T-helper 17 cell (primary cell): Measurements from ENCODE around the gene MNS1. TPM values are rescaled to one million over a fixed set of nuclear protein-coding genes. Genes with fewer than 3 reads are reported as not detected.

Experiments used
- ATAC-seq: fragments of 150-1000 bp; cut with Tn5 transposase; 2 replicates; pipeline ENCODE4 v1.10.0; 2021; ENCODE audit warnings: mild to moderate bottlenecking, moderate library complexity
- DNase-seq, 3 donors: peaks; one replicate each; pipeline versions ENCODE4 v3.0.0 to v3.0.0-alpha.2; 2020 to 2021
- H3K9me3 ChIP-seq: one replicate; pipeline ENCODE4 v1.7.0; 2013; ENCODE audit warnings: low read length, mild to moderate bottlenecking; ENCODE audit not compliant: control insufficient read depth, poor library complexity, severe bottlenecking
- H3K27ac Mint-ChIP-seq: one replicate; pipeline ENCODE4 v1.8.0; 2022; ENCODE audit warnings: mild to moderate bottlenecking, moderate library complexity, mixed read lengths
- H3K27me3 Mint-ChIP-seq: one replicate; pipeline ENCODE4 v1.8.0; 2022; ENCODE audit warnings: mixed read lengths
- H3K36me3 Mint-ChIP-seq: one replicate; pipeline ENCODE4 v1.8.0; 2022; ENCODE audit warnings: low read depth, mixed read lengths
- H3K4me1 Mint-ChIP-seq: one replicate; pipeline ENCODE4 v1.8.0; 2022; ENCODE audit warnings: mild to moderate bottlenecking, mixed read lengths
- H3K4me3 Mint-ChIP-seq: one replicate; pipeline ENCODE4 v1.8.0; 2022; ENCODE audit warnings: mild to moderate bottlenecking, moderate library complexity, mixed read lengths
- total RNA-seq, 4 donors: library from RNA in 2 of 4; stranded (reverse) in 2 of 4; gene quantifications; one replicate each; pipeline ENCODE4 v1.2.3 and lab custom pipeline; 2022 to 2026

Gene MNS1
- total RNA-seq, 2 donors from 2014 or later, result 0.52 TPM; not detected in 1

DNA sequence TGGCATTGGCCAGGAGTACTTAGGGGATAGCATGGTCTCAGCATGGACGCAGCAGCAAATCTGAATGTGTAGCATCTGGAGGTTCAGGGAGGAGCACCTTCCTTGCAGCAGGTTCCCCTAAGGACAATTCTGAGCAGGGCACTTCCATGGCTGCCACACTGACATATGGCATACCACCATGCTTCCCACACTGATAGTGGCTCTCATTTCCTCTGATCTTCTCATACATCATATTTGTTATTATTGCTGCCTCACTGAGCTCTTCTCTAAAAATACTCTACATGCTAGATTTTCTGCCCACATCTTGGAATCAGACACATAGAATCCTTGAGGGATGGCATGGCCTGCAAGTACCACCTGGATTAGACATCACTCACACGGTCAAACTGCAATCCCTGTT lies 7.3 kb upstream of the MNS1 start:
- no peak for DNase-seq
- no peaks in the 10 kb centered on the region for H3K9me3 ChIP-seq
- no peak overlapping the region for H3K27ac Mint-ChIP-seq
- no peaks in the 10 kb centered on the region for H3K36me3 Mint-ChIP-seq
- no peak for ATAC-seq
- no peaks in the 10 kb centered on the region for H3K27me3 Mint-ChIP-seq
- H3K4me3 Mint-ChIP-seq, result no peak overlapping the region
- H3K4me1 Mint-ChIP-seq, result peaks cover 13% of the 10 kb centered on the region

DNA sequence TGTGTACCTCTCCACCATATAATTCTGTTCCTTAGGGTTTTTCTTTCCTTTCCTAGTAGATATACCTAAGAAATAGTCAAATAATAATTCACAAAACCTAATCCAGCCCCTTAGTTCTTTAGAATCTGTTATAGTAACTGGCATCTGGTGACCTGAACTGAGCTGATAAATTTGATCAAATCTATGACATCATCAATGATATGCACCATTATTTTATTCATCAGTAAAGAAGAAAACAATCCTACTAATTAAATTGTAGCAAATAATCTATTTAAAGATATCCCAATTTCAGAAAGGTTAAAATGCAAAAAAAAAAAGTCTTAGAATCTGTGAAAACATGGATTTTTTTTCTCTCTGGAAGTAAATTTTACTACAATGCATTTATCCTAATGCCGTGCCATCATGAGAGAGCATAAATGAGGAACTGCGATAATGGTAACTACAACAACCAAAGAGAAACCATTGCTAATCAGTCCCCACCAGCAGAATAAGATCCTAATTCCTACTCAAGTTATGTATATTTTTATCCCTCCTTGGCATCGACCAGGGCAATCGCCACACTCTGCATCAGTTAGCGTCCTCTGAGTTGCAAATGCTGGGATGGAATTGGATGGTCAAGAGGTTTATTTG lies 6.6 kb upstream of the MNS1 start:
- H3K36me3 Mint-ChIP-seq, result no peaks in the 10 kb centered on the region

GRCh38 chr15:56469483-56469882 lies 4.5 kb upstream of the MNS1 start:
- H3K9me3 ChIP-seq, result no peaks in the 10 kb centered on the region
- Mint-ChIP-seq H3K27me3 (peaks cover 13% of the 10 kb centered on the region), H3K27ac (peak overlapping the region; percentile 76), H3K4me1 (peaks cover 18% of the 10 kb centered on the region), H3K36me3 (no peaks in the 10 kb centered on the region), H3K4me3 (no peak overlapping the region)
- no peak for ATAC-seq
- no peak for DNase-seq

More for the DNA sequence above, 6.6 kb upstream of the MNS1 start:
- ATAC-seq (no peak), DNase-seq (no peak)
- H3K9me3 ChIP-seq, result no peaks in the 10 kb centered on the region
- no peak overlapping the region for H3K4me3 Mint-ChIP-seq
- peaks cover 13% of the 10 kb centered on the region for H3K4me1 Mint-ChIP-seq
- no peaks in the 10 kb centered on the region for H3K27me3 Mint-ChIP-seq
- H3K27ac Mint-ChIP-seq, result no peak overlapping the region

GRCh38 chr15:56468401-56468800 lies 3.5 kb upstream of the MNS1 start:
- H3K4me1 Mint-ChIP-seq, result peaks cover 20% of the 10 kb centered on the region
- H3K4me3 Mint-ChIP-seq, result peak overlapping the region; percentile 85
- H3K9me3 ChIP-seq, result no peaks in the 10 kb centered on the region
- no peaks in the 10 kb centered on the region for H3K36me3 Mint-ChIP-seq
- DNase-seq (no peak), ATAC-seq (peak; percentile 35)
- H3K27me3 Mint-ChIP-seq, result peaks cover 24% of the 10 kb centered on the region
- H3K27ac Mint-ChIP-seq, result peak overlapping the region; percentile 76

DNA sequence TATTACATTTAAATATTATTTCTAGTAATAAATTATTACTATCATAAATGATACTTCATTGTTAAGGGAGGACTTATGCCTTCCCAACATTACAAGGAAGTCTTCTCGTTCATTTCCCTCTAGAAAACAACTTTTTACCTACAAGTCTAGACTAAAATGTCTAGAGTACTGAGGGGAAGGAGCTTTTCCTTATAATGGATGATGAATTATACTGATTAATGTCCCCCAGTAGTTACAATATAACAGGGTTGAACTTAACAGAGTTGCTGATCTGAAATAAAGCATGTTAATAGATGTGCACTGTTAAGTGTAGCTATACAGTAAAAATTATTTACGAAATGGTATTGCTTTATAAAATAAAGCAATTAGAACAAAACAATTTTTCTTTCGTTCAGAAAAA lies 2.7 kb upstream of the MNS1 start:
- H3K36me3 Mint-ChIP-seq, result no peaks in the 10 kb centered on the region
- H3K4me3 Mint-ChIP-seq, result no peak overlapping the region
- no peak overlapping the region for H3K27ac Mint-ChIP-seq
- DNase-seq (no peak), ATAC-seq (no peak)
- peaks cover 27% of the 10 kb centered on the region for H3K27me3 Mint-ChIP-seq
- peaks cover 20% of the 10 kb centered on the region for H3K4me1 Mint-ChIP-seq
- no peaks in the 10 kb centered on the region for H3K9me3 ChIP-seq

GRCh38 chr15:56460947-56461346 lies 4.0 kb downstream of the MNS1 start:
- H3K27me3 Mint-ChIP-seq, result peaks cover 48% of the 10 kb centered on the region
- H3K36me3 Mint-ChIP-seq, result no peaks in the 10 kb centered on the region
- ATAC-seq (no peak), DNase-seq (no peak)
- H3K4me1 Mint-ChIP-seq, result peaks cover 8% of the 10 kb centered on the region
- H3K27ac Mint-ChIP-seq, result no peak overlapping the region
- no peak overlapping the region for H3K4me3 Mint-ChIP-seq
- H3K9me3 ChIP-seq, result no peaks in the 10 kb centered on the region

DNA sequence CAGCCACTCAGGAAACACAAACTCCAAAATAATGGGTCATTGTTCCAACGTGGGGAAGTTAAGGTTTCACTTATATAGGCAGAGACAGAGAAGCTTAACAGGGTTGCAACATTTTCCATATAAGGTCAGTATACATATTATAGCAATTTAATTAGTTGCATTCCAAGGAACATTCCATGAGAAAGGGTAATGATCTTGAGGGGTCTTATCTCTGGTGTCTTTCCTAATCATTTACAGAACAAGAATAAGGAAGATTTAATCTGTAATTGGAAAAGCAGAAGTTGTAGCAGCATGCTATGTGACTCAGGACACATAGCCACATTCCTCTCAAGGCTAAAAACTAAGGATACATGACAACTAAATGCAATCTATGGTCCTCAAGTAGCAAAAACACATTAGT lies 4.9 kb downstream of the MNS1 start:
- H3K4me1 Mint-ChIP-seq, result peaks cover 8% of the 10 kb centered on the region
- H3K27me3 Mint-ChIP-seq, result peaks cover 48% of the 10 kb centered on the region
- no peak for DNase-seq
- H3K9me3 ChIP-seq, result no peaks in the 10 kb centered on the region
- H3K36me3 Mint-ChIP-seq, result no peaks in the 10 kb centered on the region
- no peak for ATAC-seq
- H3K4me3 Mint-ChIP-seq, result no peak overlapping the region
- H3K27ac Mint-ChIP-seq, result no peak overlapping the region

DNA sequence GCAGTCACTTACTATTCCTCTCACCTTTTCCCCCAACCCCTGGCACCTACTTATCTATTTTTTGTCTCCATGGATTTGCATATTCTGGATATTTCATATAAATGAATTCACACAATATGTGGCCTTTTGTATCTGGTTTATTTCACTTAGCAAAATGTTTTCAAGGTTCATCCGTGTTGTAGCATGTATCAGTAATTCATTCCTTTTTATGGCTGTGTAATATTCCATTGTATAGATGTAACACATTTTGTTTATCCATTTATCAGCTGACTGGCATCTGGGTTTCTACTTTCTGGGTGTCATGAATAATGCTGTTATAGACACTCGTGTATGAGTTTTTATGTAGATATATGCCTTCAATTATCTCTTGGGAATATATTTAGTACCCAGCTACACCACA lies 5.8 kb downstream of the MNS1 start:
- no peak for ATAC-seq
- Mint-ChIP-seq H3K4me3 (no peak overlapping the region), H3K4me1 (no peaks in the 10 kb centered on the region), H3K27ac (no peak overlapping the region), H3K27me3 (peaks cover 39% of the 10 kb centered on the region), H3K36me3 (no peaks in the 10 kb centered on the region)
- no peak for DNase-seq
- H3K9me3 ChIP-seq, result no peaks in the 10 kb centered on the region

DNA sequence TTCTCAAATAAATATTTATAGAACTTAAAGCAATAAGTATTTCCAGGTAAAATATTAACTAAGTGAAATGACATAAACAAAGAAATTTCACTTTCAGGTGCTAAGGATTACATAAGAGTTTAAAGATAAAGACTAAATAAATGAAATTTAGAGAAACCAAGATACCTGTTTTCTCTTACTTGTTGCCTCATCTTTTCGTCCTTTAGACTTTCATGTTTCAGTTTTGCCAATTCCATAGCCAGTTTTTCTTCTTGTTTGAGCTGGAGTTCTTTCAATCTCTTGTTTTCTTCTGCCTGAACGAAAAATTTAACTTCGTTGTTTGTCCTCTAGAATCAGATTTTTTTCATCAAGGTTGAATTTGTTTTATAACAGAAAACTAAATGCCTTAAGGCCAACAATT lies 8.7 kb downstream of the MNS1 start:
- Mint-ChIP-seq H3K4me3 (no peak overlapping the region), H3K27me3 (peaks cover 36% of the 10 kb centered on the region), H3K36me3 (no peaks in the 10 kb centered on the region), H3K27ac (no peak overlapping the region), H3K4me1 (no peaks in the 10 kb centered on the region)
- ATAC-seq (no peak), DNase-seq (no peak)
- H3K9me3 ChIP-seq, result no peaks in the 10 kb centered on the region

- H3K9me3 ChIP-seq, result no peaks in the 10 kb centered on the region
- H3K4me1 Mint-ChIP-seq, result no peaks in the 10 kb centered on the region
- H3K4me3 Mint-ChIP-seq, result no peak overlapping the region
- H3K27ac Mint-ChIP-seq, result no peak overlapping the region
- H3K36me3 Mint-ChIP-seq, result peaks cover 2% of the 10 kb centered on the region
- DNase-seq, result no peak
- ATAC-seq, result no peak
- H3K27me3 Mint-ChIP-seq, result peaks cover 38% of the 10 kb centered on the region
Observed at GRCh38 chr15:56454836-56455235, 10.1 kb downstream of the MNS1 start.

DNA sequence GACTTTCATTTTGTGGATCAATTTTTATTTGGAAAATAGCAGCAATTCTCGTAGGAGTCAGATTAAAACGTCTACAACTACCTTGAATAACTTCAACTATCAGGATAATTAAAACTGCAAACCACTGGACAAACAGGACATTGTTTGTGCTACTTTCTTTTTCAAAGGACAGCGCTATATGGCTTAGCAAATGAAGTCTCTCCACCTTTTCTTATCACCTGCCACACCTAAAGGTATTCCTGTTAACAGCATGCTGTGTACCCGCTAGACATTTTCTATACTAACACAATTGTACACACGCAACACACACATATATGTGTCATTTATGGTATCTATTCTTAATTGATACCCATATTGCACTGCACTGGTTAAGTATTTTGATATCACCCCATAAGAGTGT lies 19.2 kb downstream of the MNS1 start:
- Mint-ChIP-seq H3K4me3 (no peak overlapping the region), H3K4me1 (peaks cover 4% of the 10 kb centered on the region), H3K36me3 (peaks cover 2% of the 10 kb centered on the region), H3K27ac (no peak overlapping the region), H3K27me3 (peaks cover 8% of the 10 kb centered on the region)
- DNase-seq (no peak), ATAC-seq (no peak)
- H3K9me3 ChIP-seq, result no peaks in the 10 kb centered on the region

- no peaks in the 10 kb centered on the region for H3K36me3 Mint-ChIP-seq
- H3K9me3 ChIP-seq, result no peaks in the 10 kb centered on the region
- no peaks in the 10 kb centered on the region for H3K27me3 Mint-ChIP-seq
- no peak overlapping the region for H3K27ac Mint-ChIP-seq
- H3K4me3 Mint-ChIP-seq, result no peak overlapping the region
- DNase-seq (no peak), ATAC-seq (no peak)
- H3K4me1 Mint-ChIP-seq, result peaks cover 4% of the 10 kb centered on the region
Observed at GRCh38 chr15:56442354-56442753, 22.6 kb downstream of the MNS1 start.

GRCh38 chr15:56440214-56440770 lies 24.6 kb downstream of the MNS1 start:
- Mint-ChIP-seq H3K27ac (no peak overlapping the region), H3K27me3 (peaks cover 12% of the 10 kb centered on the region), H3K36me3 (no peaks in the 10 kb centered on the region), H3K4me1 (peaks cover 2% of the 10 kb centered on the region), H3K4me3 (no peak overlapping the region)
- no peak for ATAC-seq
- no peaks in the 10 kb centered on the region for H3K9me3 ChIP-seq
- no peak for DNase-seq

- H3K4me1 Mint-ChIP-seq, result no peaks in the 10 kb centered on the region
- no peak overlapping the region for H3K4me3 Mint-ChIP-seq
- peaks cover 5% of the 10 kb centered on the region for H3K36me3 Mint-ChIP-seq
- H3K9me3 ChIP-seq, result no peaks in the 10 kb centered on the region
- DNase-seq (no peak), ATAC-seq (no peak)
- H3K27ac Mint-ChIP-seq, result no peak overlapping the region
- peaks cover 26% of the 10 kb centered on the region for H3K27me3 Mint-ChIP-seq
Observed at GRCh38 chr15:56432304-56432703, 32.6 kb downstream of the MNS1 start.
